Fibroblast of the aortic adventitia (primary cell): ENCODE data around the gene TBCA. TPM values are rescaled to one million over a fixed set of nuclear protein-coding genes. Genes with fewer than 3 reads are reported as not detected.
A peak's percentile ranks its signal among the peaks of the same experiment; 100 is the strongest.

Source experiments
- DNase-seq: peaks from one replicate; pipeline ENCODE4 v3.0.0-alpha.2; 2010; ENCODE audit warnings: low read depth
- H3K4me3 ChIP-seq: 2 replicates; pipeline ENCODE4 v1.5.1; 2011; ENCODE audit warnings: low read depth, mild to moderate bottlenecking, control low read depth, low read length, moderate library complexity
- CTCF ChIP-seq: IDR thresholded peaks from 2 replicates; pipeline ENCODE4 v1.5.1; 2011; ENCODE audit warnings: mild to moderate bottlenecking, low read length, control low read depth, inconsistent platforms; ENCODE audit not compliant: insufficient read depth
- total RNA-seq: library from RNA; depleted of rRNA; stranded (reverse); fragments of >200 nt; gene quantifications from 2 replicates; pipeline ENCODE4 v1.2.3, GENCODE V29; 2012; ENCODE audit warnings: low replicate concordance

Gene TBCA
- total RNA-seq, 1 donor: 147 TPM

GRCh38 chr5:77697692-77698091 lies 78.4 kb downstream of the TBCA start:
- no peak for DNase-seq
- no peak overlapping the region for H3K4me3 ChIP-seq
- TF ChIP-seq CTCF: no peak

GRCh38 chr5:77696120-77696519 lies 80.0 kb downstream of the TBCA start:
- no peak for DNase-seq
- H3K4me3 ChIP-seq: no peak overlapping the region
- no peak for TF ChIP-seq CTCF

- no peak for TF ChIP-seq CTCF
- DNase-seq: no peak
- H3K4me3 ChIP-seq: no peak overlapping the region
Observed at GRCh38 chr5:77693913-77694312, 82.2 kb downstream of the TBCA start.

GRCh38 chr5:77683171-77683732 lies 92.9 kb downstream of the TBCA start:
- H3K4me3 ChIP-seq: no peak overlapping the region
- TF ChIP-seq CTCF: no peak
- DNase-seq: peak; percentile 19

GRCh38 chr5:77670526-77670925 lies 105.6 kb downstream of the TBCA start:
- no peak for TF ChIP-seq CTCF
- no peak overlapping the region for H3K4me3 ChIP-seq

GRCh38 chr5:77669677-77670076 lies 106.5 kb downstream of the TBCA start:
- DNase-seq: no peak
- H3K4me3 ChIP-seq: no peak overlapping the region
- TF ChIP-seq CTCF: no peak

More at GRCh38 chr5:77670526-77670925, 105.6 kb downstream of the TBCA start:
- DNase-seq: no peak

- DNase-seq: no peak
- no peak overlapping the region for H3K4me3 ChIP-seq
- TF ChIP-seq CTCF: no peak
Observed at GRCh38 chr5:77663090-77663863, 112.9 kb downstream of the TBCA start.
